ENCODE data around the gene FARSA.
A peak's percentile ranks its signal among the peaks of the same experiment; 100 is the strongest.

The FARSA gene

DNA sequence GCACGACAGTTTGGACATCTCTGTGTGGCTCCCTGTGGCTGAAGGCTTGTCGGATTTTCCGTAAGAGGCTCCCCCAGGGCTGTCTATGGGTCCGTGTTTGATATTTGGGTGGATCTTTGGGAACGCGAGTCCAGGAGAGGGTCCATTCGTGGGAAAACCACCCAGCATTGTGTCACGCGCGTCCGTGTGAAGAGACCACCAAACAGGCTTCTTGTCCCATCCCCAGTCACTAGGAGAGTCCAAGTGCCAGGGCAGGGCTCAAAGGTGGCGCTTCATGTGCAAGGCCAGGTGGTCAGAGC lies 48.9 kb downstream of the FARSA start:
- TF ChIP-seq ZNF274 (IDR thresholded peaks at IDR 0.05; ENCODE audit: low read depth, low read length): no peak
- peak overlapping the region; percentile 43; the same call in 1 of the 2 replicates for H3K4me3 ChIP-seq (ENCODE audit: low read length)

DNA sequence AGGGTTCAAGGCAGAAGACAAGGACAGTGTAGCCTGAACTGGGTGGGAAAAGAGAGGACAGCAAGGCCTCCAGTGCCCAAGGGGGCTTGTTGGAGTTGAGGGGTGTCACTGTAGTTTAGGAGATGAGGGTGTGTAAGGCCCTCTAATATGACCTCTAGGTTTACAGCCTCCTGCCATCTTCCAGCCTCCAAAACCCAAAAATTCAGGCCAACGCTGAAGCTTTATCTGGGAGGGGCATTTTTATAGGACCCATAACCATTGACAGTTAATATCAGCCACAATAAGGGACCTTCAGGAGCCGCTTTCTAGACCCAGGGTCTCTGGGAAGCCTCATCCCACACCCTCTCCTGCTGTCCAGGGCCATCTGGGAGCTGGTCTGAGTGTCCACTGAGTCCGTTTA lies 49.3 kb downstream of the FARSA start:
- no peak for TF ChIP-seq ZNF274 (IDR thresholded peaks at IDR 0.05; ENCODE audit: low read depth, low read length)
- H3K4me3 ChIP-seq (ENCODE audit: low read length): no peak overlapping the region

DNA sequence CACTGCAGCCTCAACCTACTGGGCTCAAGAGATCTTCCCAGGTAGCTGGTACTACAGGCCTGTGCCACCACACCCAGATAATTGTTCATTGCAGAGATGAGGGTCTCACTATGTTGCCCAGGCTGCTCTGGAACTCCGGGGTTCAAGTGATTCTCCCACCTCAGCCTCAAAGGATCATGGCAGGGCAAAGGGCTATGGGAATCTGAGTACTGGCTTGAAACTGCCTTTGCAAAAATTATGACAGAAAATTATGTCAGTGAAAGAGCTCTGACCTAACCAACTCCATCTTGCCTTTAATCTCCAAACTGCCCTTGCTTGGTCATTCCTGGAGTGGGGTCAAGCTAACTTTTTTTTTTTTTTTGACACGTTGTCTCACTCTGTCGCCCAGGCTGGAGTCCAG lies 50.9 kb downstream of the FARSA start:
- no peak for TF ChIP-seq ZNF274 (IDR thresholded peaks at IDR 0.05; ENCODE audit: low read depth, low read length)
- no peak overlapping the region for H3K4me3 ChIP-seq (ENCODE audit: low read length)

DNA sequence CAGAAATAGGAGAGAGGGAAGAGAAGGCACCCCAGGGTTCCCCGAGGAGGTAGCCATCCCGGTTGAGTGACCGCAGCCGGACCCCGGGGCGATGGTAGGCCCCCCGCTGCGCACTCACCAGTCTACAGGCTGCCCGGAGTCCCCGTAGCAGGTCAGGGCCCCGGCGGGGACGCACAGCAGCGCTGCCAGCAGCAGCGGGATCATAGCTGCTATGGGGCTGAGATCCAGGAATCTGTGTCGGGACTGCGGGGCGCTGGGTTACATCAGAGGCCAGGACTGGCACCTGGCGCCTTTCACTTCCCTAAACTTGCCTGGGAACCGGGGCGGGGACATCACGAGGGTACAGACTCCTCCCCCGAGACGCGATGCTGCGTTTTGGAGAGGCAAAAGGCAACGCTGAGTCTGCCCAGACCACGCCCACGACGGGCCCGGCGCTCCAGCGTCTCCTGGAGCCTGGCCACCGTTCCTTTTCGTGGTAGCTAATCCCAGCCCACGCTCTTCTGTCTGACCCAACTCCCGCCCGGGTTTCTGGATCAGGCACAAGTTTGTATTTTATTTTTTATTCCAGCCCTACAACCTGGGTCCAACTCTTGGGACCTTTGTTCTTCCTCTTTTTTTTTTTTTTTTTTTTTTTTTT lies 52.2 kb downstream of the FARSA start, which contains the start of gene DNASE2:
TSS of gene DNASE2 (minus strand) at position 278 of the 637 bp plus-strand sequence. CDS start at position 204, 74 bp downstream.
- no peak for TF ChIP-seq ZNF274 (IDR thresholded peaks at IDR 0.05; ENCODE audit: low read depth, low read length)
- H3K4me3 ChIP-seq (ENCODE audit: low read length): peak within 1 kb of the TSS; percentile 81

DNA sequence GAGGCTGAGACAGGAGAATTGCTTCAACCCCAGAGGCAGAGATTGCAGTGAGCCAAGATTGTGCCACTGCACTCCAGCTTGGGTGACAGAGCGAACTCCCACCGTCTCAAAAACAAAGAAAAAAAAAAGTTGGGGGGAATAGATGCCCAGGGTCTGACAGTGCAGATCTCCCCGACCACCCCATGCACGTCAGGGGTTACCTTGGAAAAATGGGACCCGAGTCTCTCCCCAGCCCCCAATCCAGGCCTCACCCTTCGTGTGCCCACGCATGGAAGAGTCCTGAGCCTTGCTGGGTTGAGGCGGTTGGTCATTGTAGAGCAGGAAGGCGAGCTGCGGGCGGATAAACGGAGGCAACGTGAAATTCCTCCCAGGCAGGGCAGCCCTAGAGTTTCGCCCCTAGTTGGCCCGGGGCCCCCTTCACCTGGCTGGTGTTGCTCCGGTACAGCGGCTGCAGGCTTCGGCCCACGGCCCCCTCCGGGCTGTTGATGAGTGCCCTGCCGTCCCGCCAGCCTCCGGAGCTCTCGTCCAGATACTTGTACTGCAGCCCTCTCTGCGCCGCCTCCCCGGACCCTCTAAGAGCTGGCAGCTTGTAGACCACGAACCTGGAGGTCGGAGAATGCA lies 52.9 kb downstream of the FARSA start:
- no peak for TF ChIP-seq ZNF274 (IDR thresholded peaks at IDR 0.05; ENCODE audit: low read depth, low read length)
- H3K4me3 ChIP-seq (ENCODE audit: low read length): peak overlapping the region; percentile 81

DNA sequence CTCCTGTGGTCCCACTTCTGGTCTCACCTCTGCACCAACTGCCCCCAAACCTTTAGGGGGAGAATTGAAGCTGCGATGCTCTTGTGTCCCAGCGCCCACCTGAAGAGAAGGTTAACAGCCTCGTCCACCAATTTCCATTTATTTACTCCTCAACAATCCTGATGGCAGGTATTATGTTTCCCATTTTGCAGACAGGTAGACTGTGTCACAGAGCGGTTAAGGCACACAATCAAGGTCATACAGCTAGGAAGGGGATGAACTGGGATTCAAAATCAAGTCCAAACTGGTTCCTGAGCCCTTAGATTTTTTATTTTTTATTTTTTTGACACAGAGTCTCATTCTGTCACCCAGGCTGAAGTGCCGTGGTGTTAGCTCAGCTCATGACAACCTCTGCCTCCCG lies 58.4 kb downstream of the FARSA start:
- TF ChIP-seq ZNF274 (IDR thresholded peaks at IDR 0.05; ENCODE audit: low read depth, low read length): no peak
- H3K4me3 ChIP-seq (ENCODE audit: low read length): no peak overlapping the region

DNA sequence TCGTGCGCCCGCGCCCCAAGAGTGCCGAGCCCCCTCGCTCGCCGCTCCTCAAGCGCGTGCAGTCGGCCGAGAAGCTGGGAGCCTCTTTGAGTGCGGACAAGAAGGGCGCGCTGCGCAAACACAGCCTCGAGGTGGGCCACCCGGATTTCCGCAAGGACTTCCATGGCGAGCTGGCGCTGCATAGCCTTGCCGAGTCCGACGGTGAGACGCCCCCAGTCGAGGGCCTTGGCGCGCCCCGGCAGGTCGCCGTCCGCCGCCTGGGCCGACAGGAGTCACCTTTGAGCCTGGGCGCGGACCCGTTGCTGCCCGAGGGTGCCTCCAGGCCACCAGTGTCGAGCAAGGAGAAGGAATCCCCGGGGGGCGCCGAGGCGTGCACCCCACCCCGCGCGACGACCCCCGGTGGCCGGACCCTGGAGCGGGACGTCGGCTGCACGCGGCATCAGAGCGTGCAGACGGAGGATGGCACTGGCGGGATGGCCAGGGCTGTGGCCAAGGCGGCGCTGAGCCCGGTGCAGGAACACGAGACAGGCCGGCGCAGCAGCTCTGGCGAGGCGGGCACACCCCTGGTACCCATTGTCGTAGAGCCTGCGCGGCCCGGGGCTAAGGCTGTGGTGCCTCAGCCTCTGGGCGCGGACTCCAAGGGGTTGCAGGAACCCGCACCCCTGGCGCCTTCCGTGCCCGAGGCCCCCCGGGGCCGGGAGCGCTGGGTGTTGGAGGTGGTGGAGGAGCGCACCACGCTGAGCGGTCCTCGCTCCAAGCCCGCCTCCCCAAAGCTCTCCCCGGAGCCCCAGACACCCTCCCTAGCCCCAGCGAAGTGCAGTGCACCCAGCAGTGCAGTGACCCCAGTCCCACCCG lies 59.4 kb downstream of the FARSA start:
- no peak for TF ChIP-seq ZNF274 (IDR thresholded peaks at IDR 0.05; ENCODE audit: low read depth, low read length)
- H3K4me3 ChIP-seq (ENCODE audit: low read length): no peak overlapping the region; the same call in 1 of the 2 replicates

DNA sequence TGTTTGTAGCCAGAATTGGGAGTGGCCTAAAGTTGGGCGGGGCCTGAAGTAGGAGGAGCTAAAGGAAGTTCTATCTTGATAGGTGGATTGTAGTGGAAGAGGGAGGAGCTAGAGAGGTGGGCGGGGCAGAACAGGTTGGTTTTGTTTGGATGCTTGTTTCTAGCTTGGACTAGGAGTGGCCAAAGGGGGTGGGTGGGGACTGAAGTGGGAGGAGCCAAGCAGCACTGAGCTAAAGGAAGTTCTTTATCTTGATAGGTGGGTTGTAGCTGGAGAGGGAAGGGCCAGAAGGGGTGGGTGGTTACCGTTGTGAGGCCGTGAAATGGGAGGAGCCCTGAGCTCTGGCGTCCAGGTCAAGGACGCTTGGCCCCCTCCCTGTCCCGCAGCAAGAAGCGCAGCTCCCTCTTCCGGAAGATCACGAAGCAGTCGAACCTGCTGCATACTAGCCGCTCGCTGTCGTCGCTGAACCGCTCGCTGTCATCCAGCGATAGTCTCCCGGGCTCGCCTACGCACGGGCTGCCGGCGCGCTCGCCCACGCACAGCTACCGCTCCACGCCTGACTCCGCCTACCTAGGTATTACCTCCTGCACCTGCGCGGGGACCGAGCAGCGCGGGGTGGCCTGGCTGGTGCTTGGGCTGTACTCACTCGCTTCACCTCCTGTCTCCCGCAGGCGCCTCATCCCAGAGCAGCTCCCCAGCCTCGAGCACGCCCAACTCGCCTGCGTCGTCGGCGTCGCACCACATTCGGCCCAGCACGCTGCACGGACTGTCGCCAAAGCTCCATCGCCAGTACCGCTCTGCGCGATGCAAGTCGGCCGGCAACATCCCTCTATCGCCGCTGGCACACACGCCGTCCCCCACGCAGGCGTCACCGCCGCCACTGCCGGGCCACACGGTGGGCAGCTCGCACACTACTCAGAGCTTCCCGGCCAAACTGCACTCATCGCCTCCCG lies 60.3 kb downstream of the FARSA start:
- no peak for TF ChIP-seq ZNF274 (IDR thresholded peaks at IDR 0.05; ENCODE audit: low read depth, low read length)
- H3K4me3 ChIP-seq (ENCODE audit: low read length): peak overlapping the region; percentile 9; the same call in 1 of the 2 replicates

All from GM08714 (cell line).